IPS DF 19.7 (cell line): Measurements from ENCODE around the gene ACTA2.

Source experiments
- DNase-seq: peaks from one replicate; pipeline ENCODE4 v3.0.0-alpha.2; 2013; ENCODE audit warnings: low read depth, low spot score

Gene ACTA2

GRCh38 chr10:88981435-88981834 lies 28.9 kb upstream of the ACTA2 start:
- no peak for DNase-seq

DNA sequence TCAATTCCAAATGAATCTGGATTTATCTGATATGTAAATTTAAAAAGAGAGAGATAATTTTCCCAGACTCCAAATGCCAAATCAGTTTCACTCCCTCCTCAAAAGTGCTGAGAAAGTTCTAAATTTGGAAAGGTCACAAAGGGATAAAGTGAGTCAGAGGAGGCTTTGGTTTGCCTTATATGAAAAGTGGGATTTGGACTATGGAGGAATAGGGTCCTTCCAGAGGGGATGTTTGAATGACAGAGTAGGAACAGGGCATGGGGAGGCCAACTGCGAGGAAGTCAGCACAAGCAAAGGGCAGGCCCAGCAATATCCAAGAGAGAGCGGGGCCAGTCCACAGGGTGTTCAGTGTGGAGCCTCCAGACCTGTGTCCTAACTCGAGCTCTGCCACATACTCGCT lies 28.2 kb upstream of the ACTA2 start:
- DNase-seq: no peak

DNA sequence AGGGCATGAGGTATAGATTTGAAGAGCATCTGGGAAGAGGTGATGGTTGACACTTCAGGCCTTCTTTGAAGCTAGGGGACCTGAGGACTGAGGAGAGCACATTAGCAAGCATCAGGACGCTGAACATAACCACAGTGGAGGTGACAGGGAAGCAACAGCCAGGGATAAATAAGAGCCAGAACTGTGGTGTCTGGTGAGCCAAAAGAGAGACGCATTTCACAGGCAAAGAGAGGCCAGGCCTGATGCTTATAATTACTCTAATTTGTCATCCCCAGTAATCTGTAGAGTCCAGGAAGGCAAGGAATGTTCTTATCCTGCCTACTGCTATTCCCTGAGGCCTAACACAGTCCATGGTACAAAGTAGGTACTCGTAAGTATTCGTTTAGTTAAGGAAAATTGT lies 27.7 kb upstream of the ACTA2 start:
- DNase-seq: no peak

DNA sequence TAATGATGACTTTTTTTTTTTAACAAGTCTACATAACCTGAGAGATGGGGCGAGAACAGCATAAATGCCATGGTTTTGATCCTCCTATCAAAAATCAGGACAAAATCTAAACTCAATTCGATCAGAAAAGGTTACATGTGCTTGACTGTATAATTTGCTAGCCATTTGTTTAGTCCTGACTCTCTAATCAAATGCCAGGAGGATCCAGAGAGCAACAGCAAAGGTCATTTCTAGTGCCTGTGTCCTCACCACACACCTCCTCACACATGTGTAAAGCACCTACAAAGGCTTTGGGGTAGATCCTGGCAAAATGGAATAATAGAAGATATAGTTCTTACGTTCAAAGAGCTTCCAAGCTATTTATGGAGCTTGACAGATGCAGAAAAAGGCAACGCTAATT lies 27.0 kb upstream of the ACTA2 start:
- no peak for DNase-seq

DNA sequence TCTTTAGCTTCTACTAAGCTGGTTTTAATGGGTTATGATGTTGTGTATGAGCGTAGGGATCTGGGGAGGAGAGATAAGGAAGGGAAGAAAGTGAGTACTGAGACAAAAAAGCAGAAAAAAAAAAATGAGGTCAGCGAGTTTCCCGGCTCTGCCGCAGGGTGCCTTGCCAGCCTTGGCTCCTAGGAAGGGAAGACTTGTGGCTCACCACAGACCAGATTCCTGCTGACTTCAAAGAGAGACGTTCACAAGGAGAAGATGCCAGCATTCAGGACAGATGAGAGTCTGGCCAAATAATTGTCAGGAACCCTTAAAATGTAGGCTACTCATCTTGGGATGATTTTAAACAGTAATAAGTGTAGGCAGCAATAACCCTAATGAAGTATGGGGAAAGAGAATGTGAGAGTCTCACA lies 26.6 kb upstream of the ACTA2 start:
- DNase-seq: no peak

DNA sequence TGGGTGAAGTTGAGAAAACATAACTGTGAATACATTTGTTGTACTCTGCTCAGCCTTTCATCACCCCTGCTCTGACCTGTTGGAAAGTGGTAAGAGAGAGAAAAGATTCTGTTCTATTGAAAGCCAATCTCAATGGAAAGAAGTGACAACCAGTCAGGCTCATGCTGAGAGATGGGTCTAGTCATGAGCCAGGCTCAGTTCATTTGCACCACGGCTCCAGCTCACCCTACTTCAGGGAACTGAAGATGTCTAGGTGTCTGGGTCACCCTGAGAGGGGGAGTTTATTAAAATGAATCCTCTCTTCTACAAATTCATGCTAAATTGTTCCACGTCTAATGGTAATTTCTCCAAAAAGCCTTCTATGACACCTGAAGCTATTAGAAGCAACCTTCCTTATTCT lies 25.9 kb upstream of the ACTA2 start:
- DNase-seq: no peak

DNA sequence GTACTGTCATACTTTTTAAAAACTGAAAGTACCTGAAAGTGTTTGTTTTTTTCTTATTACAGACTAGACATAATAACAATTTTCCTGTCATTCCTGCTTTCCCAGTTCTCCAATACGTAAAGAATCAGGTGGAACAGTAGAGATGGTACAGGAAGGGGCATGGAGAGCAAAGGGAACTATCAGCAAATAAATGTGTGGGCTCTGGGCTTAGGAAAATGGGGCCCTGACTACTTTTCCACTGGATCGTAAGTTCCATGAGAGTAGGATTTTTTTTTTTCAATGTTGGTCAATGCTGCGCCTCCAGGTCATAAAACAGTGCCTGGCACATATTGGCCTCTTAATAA lies 22.8 kb upstream of the ACTA2 start:
- no peak for DNase-seq

GRCh38 chr10:88974446-88975376 lies 22.1 kb upstream of the ACTA2 start:
- no peak for DNase-seq

GRCh38 chr10:88974012-88974411 lies 21.4 kb upstream of the ACTA2 start:
- no peak for DNase-seq

- DNase-seq: no peak
These were observed 18.9 kb upstream of the ACTA2 start for GRCh38 chr10:88971221-88972061.

GRCh38 chr10:88968391-88968790 lies 15.8 kb upstream of the ACTA2 start:
- DNase-seq: no peak

- DNase-seq: no peak
These were observed 14.2 kb upstream of the ACTA2 start for GRCh38 chr10:88966797-88967196.

- no peak for DNase-seq
These were observed 12.4 kb upstream of the ACTA2 start for GRCh38 chr10:88964869-88965415.

GRCh38 chr10:88964360-88964759 lies 11.8 kb upstream of the ACTA2 start:
- DNase-seq: no peak

- DNase-seq: no peak
These were observed 10.7 kb upstream of the ACTA2 start for GRCh38 chr10:88963318-88963717.

DNA sequence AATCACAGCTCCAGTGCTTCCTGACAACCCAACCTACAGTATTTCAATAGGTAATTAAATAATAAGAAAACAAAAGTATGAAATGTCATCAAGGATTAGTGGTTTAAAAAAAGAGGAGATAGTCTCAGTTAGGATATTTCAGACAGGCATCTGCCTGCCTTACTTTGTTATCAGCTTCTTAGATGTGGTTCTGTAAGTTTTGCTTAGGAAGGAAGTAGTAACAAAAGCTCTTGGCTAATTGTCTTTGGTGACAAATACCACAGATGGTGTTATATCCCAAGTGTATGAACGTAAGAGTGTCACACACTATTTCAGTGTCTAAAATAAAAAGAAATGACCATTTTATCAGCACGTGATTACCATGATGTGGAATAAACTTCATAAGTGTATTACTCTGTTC lies 9.8 kb upstream of the ACTA2 start:
- DNase-seq: no peak

DNA sequence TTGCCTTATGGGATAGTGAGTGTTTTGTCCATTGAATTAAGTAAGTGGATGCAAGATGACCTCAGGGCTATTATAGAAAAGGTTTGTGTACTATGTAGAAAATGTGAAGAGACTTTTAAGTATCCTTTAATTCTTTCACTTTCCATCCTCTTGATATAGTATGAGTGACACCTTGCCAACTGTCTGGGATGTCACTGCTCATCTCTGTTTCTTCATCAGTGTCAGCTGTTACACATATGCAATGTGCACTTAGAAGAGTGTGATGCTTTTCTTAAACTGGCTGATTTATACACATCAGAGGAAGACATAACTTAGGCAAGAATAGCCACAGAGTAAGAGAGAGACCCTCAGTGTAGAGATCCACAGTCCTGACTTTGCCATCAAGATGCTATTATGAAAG lies 8.7 kb upstream of the ACTA2 start:
- DNase-seq: no peak

GRCh38 chr10:88960802-88961201 lies 8.2 kb upstream of the ACTA2 start:
- DNase-seq: no peak

DNA sequence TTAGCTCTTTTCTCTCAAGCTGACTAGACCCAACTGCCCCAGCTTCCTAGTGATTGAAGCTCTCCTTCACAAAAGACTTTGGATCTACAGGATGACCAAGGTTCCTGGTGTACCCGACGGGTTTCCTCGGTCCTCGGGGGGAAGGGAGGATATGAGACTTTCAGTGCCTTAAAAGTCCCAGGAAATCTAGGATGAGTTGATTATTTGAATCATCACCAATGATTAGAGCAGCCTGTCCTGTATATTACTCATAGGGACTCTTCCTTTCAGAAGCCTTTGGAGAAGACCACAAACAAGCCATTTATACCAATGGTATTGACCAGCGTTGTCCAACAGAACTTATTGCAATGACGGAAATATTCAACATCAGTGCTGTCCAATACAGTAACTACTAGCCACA lies 6.1 kb upstream of the ACTA2 start:
- DNase-seq: no peak

- DNase-seq: no peak
These were observed 4.8 kb upstream of the ACTA2 start for GRCh38 chr10:88957381-88957780.

DNA sequence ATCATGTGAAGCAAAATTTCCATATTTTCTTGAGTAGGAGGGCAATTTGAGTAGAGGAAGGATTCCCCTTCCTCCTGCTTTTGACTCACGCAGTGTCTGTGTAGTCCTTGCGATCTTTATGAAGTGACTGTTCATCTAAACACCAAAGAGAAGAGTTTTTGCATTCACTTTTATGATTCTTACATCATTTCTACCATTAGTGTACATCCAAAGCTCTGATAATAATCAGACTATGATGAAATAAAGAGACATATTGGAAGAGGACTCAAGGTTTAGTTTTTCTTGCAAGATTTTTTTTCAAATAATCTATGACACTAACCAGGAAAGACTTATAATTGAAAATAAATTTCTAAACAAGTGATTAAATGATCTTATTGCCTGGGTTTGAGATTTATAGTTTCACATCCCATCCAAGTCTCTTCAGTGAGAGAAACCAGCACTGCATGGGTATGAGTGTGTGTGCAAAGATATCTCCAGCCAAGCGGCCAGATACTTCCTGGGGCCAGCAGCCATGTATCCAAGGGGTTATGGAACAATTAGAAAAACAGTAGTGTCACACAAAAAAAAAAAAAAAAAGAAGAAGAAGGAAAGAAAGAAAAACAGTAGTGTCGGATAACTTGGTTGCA lies 2.0 kb upstream of the ACTA2 start:
- DNase-seq: no peak

GRCh38 chr10:88953662-88954061 lies 1.1 kb upstream of the ACTA2 start:
- DNase-seq: no peak
